SJSA1 (cell line): ENCODE measurements around the gene ACAT1. TPM values are rescaled to one million over a fixed set of nuclear protein-coding genes. Genes with fewer than 3 reads are reported as not detected.
"Not testable (repeated sequence)": the region's sequence is repeated elsewhere in the genome, so short reads cannot be mapped to it uniquely, and the experiment has no call there.

ENCODE experiments used
- DNase-seq, 2 experiments: peaks; one replicate each; pipeline ENCODE4 v3.0.0-alpha.2; 2015 to 2020; ENCODE audit warnings: low spot score in 2 of 2, low read depth in 1 of 2
- H3K27ac ChIP-seq: fragments of 250-450 bp; sonication (Bioruptor Pico); 2 replicates; pipeline ENCODE4 v1.5.1; 2020; ENCODE audit warnings: mild to moderate bottlenecking, moderate library complexity
- H3K27me3 ChIP-seq: fragments of 250-450 bp; sonication (Bioruptor Pico); replicated peaks from 2 replicates; pipeline ENCODE4 v1.5.1; 2020; ENCODE audit warnings: mild to moderate bottlenecking, moderate library complexity
- H3K36me3 ChIP-seq: fragments of 250-450 bp; sonication (Bioruptor Pico); 2 replicates; pipeline ENCODE4 v1.5.1; 2020; ENCODE audit warnings: mild to moderate bottlenecking
- H3K4me1 ChIP-seq: fragments of 250-450 bp; sonication (Bioruptor Pico); replicated peaks from 2 replicates; pipeline ENCODE4 v1.6.1; 2021; ENCODE audit warnings: mild to moderate bottlenecking
- H3K4me3 ChIP-seq: fragments of 250-450 bp; sonication (Bioruptor Pico); 2 replicates; pipeline ENCODE4 v1.5.1; 2020; ENCODE audit warnings: mild to moderate bottlenecking
- H3K9me3 ChIP-seq: fragments of 250-450 bp; sonication (Bioruptor Pico); replicated peaks from 2 replicates; pipeline ENCODE4 v1.5.1; 2020; ENCODE audit warnings: mild to moderate bottlenecking
- total RNA-seq: library from RNA; depleted of rRNA; stranded (reverse); fragments of >200 nt; shearing (Covaris generic); gene quantifications from 2 replicates; pipeline ENCODE4 v1.2.3, GENCODE V29; 2014; rRNA removed

The ACAT1 gene
- 73.9 and 125 TPM in 2 replicates for total RNA-seq

DNA sequence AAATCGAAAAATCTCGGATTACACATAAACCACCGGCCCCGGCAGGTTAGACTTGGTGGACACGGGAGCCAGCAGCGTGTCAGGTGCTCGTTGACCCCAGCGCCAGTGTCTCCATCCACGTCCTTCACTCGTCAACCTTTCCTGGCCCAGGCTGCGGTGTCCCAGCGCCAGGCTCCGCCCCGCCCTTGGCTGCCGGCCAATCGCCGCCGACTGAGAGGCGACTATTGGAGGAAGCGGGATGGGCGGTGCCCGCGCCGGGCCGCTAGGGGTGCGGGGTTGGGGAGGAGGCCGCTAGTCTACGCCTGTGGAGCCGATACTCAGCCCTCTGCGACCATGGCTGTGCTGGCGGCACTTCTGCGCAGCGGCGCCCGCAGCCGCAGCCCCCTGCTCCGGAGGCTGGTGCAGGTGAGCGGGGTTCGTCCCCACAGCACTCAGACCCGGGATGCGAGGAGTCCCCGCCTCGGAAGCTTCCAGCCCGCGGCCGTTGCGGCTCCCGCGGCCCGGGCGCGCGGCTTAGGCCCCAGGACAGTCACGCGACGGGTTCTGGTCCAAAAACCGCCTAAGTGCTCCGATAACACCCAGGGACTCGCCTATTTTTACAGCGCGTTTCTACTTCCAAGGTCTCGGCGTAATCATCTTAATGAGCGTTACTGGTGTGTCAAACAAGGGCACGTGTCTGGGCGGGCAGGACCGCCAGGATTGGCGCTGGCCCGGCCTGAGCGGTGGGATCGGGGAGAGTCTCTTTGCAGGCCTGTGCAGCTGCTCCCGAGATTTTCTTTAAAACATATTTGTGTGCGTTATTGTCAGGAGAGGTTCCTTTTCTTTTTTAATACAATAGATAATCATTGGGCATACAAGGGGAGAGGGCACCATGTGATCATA is at the start of gene ACAT1:
ACAT1 (plus strand) TSS at position 294 of the 882 bp plus-strand sequence; CDS start at position 334, 40 bp downstream.
- no peaks in the 10 kb centered on the region; the same call in 1 of the 2 replicates for H3K4me1 ChIP-seq
- peak; percentile 76 to 90 for DNase-seq
- no peaks in the 10 kb centered on the region for H3K9me3 ChIP-seq
- peak within 1 kb of the TSS; percentile 75 for H3K4me3 ChIP-seq
- H3K27ac ChIP-seq, result peak within 1 kb of the TSS; percentile 35
- no peaks in the 10 kb centered on the region for H3K36me3 ChIP-seq
- no peaks in the 10 kb centered on the region for H3K27me3 ChIP-seq

DNA sequence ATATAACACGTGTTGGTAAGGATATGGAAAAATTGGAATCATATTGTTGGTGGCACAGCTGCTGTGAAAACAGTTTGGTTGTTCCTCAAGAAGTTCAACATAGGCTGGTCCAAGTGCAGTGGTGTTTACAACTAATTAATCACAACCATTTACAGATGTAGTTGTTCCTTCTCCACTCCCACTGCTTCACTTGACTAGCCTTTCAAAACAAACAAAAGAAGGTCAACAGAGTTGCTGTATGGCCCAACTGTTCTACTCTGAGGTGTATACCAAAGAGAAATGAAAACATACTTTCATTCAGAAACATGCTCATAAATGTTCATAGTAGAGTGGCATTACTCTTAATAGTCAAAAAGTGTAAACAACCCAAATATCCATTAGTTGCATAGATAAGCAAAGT is 36.6 kb upstream of the ACAT1 start:
- DNase-seq, result no peak
- H3K4me1 ChIP-seq, result no peaks in the 10 kb centered on the region
- H3K27me3 ChIP-seq, result no peaks in the 10 kb centered on the region
- H3K4me3 ChIP-seq, result no peak overlapping the region
- no peak overlapping the region for H3K27ac ChIP-seq
- no peaks in the 10 kb centered on the region for H3K36me3 ChIP-seq
- H3K9me3 ChIP-seq, result no peaks in the 10 kb centered on the region

DNA sequence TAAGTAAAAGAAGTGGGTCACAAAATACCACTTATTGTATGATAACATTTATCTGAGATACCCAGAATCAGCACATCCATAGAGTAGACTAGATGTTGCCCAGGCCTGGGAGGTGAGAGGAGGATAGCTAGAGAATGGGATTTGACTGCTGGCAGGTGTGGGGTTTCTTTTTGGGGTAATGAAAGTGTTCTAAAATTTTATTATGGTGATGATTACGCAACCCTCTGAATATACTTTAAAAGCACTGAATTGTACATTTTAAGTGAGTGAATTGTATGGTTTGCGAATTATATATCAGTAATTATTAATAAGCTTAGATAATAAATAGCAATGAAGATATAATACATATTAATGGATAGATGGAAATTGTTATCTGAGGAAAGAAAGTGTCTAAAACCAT is 35.7 kb upstream of the ACAT1 start:
- H3K9me3 ChIP-seq, result no peaks in the 10 kb centered on the region
- no peaks in the 10 kb centered on the region for H3K27me3 ChIP-seq
- no peak overlapping the region for H3K4me3 ChIP-seq

DNA sequence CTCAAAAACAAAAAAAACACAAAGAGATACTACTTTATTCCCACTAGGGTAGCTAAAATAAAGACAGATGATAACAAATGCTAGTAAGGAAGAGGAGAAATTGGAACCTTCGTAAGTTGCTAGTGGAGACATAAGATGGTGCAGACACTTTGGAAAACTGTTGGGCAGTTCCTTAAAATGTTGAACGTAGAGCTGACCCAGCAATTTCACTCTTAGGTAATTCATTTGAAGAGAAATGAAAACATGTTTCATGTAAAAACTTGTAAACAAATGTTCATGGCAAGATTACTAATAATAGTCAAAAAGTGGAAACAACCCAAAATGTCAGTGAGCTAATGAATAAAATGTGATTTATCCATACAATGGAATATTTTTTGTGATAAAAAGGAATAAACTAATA is 29.2 kb upstream of the ACAT1 start:
- no peak overlapping the region for H3K4me3 ChIP-seq
- H3K36me3 ChIP-seq, result peaks cover 6% of the 10 kb centered on the region
- DNase-seq, result no peak
- no peaks in the 10 kb centered on the region for H3K27me3 ChIP-seq
- peaks cover 10% of the 10 kb centered on the region for H3K4me1 ChIP-seq
- H3K9me3 ChIP-seq, result no peaks in the 10 kb centered on the region
- H3K27ac ChIP-seq, result no peak overlapping the region

More for the DNA sequence above, 35.7 kb upstream of the ACAT1 start:
- no peaks in the 10 kb centered on the region for H3K36me3 ChIP-seq
- DNase-seq, result no peak
- H3K4me1 ChIP-seq, result no peaks in the 10 kb centered on the region
- no peak overlapping the region for H3K27ac ChIP-seq

DNA sequence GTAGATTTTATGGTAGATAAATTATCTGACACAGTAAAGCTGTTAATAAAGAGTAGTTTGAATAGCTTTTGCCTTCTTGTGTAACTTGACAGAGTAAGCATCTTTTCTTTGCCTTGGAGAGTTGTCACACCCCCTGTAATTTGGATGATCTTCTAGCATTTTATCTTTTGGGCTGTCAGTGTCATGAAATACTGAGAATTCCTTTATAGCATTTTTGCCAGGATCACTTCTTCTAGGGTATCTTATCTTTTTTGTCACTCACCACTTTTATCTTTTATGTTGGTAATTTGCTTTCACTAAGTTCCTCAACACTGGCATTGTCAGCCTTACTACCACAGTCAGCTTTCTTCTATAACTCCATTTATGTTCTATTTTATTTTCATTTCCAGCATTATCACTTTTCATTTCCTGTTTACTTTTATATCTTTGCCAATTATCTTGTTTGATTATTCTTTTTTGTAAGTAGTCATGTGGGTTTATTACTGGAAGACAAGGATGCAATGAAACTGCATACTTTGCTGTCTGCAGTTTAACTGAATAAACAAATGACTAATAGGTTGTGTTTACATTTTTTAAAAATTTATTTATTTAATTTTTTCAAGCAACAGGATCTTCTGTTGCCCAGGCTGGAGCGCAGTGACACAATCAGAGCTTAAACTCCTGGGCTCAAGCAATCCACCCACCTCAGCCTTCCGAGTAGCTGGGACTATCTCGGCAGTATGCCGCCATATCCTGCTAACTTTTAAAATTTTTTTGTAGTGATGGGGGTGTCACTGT is 28.1 kb upstream of the ACAT1 start:
- DNase-seq, result peak; percentile 45 to 61
- Histone ChIP-seq H3K27ac (peak overlapping the region; percentile 48), H3K9me3 (no peaks in the 10 kb centered on the region), H3K4me1 (peaks cover 10% of the 10 kb centered on the region), H3K36me3 (peaks cover 10% of the 10 kb centered on the region), H3K4me3 (no peak overlapping the region), H3K27me3 (no peaks in the 10 kb centered on the region)

DNA sequence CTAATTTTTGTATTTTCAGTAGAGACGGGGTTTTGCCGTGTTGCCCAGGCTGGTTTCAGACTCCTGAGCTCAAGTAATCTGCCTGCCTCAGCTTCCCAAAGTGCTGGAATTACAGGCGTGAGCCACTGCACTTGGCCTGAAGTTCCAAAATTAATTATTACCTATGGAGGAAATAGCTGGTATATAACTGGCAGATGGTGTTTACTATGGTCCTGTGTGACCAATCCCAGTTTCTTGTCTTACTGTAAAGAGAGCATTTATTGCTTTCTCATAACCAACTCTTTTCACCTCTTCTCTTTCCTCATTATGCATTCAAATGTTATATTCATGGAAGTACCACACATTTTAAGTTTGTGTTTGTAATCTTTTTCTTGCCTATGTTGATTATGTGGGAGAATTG is 24.2 kb upstream of the ACAT1 start:
- Histone ChIP-seq H3K4me3 (no peak overlapping the region), H3K27me3 (no peaks in the 10 kb centered on the region), H3K27ac (no peak overlapping the region), H3K9me3 (no peaks in the 10 kb centered on the region), H3K4me1 (peaks cover 10% of the 10 kb centered on the region), H3K36me3 (peaks cover 10% of the 10 kb centered on the region)
- no peak for DNase-seq

DNA sequence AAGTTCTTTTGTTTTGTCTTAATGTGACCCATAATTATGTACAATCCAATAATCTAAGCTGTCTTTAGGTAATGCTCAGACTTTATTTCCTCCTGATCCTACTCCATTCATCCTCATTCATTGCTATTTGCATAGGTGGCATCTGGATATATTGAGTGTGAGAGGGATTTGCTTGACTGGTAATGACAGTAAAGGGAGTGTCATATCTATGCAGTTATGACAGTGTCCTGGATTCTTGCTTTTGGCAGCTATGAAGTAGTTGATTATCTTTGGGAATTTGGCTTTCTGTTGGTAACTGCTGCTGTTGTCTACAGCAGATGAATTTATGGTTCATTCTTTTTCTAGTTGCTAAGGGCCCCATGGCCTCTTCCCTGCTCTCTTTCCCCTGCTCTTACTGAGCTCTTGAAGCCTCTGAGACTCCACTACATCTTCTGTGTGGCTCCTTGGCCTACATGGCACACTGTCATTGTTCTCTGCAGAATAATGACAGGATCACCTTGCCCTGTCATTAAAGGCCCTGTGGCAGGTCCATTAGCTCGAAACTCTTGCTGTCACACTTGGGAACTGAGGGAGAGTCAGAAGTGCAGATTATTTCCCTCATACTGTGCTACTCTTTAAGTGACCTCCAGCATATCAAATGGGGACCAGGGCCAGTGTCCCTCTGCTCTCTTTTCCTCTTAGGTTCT is 20.1 kb upstream of the ACAT1 start:
- H3K27ac ChIP-seq, result no peak overlapping the region
- H3K4me1 ChIP-seq, result no peaks in the 10 kb centered on the region
- H3K4me3 ChIP-seq, result no peak overlapping the region

DNA sequence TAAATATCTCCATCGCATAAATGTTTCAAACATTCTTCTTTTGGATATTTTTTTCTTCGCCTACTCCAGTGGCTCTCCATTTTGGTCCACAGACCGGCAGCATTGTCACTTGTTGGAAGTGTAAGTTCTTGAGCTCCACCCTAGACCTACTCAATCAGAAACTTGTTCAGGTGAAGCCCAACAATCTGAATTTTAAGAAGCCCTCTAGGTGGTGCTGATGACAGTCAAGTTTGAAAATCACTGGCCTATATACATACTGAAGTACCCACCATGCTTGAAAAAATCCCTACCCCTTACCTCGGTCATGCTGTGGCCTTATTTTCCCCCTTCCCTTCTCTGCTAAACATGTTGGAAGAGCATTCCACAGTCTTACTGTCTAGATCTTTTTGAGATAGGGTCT is 10.2 kb upstream of the ACAT1 start:
- H3K4me1 ChIP-seq, result no peaks in the 10 kb centered on the region
- H3K36me3 ChIP-seq, result no peaks in the 10 kb centered on the region
- H3K27me3 ChIP-seq, result no peaks in the 10 kb centered on the region

More for the DNA sequence above, 20.1 kb upstream of the ACAT1 start:
- no peaks in the 10 kb centered on the region for H3K27me3 ChIP-seq
- no peaks in the 10 kb centered on the region for H3K9me3 ChIP-seq
- no peak for DNase-seq
- peaks cover 4% of the 10 kb centered on the region; the same call in 1 of the 2 replicates for H3K36me3 ChIP-seq

DNA sequence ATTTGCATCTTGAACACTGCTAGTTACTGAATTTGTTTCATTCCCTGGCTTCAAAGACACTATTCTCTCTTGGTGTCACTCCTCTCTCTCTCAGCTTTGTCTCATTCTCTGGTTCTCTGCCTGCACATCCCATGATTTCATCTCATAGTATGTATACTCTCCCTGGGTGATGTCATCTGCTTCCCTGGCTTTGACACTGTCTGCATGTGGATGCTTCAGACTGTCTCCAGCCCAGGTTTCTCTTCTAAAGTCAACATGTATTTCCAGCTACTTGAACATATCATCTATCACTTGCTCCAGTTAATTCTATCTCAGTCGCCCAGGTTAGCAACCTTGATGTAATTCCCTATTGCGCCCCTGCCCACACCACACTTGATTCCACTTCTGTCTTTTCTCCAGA is 9.3 kb upstream of the ACAT1 start:
- DNase-seq, result no peak
- no peaks in the 10 kb centered on the region for H3K27me3 ChIP-seq
- H3K9me3 ChIP-seq, result no peaks in the 10 kb centered on the region
- H3K27ac ChIP-seq, result no peak overlapping the region
- no peaks in the 10 kb centered on the region for H3K36me3 ChIP-seq
- H3K4me3 ChIP-seq, result no peak overlapping the region
- H3K4me1 ChIP-seq, result no peaks in the 10 kb centered on the region

More for the DNA sequence above, 10.2 kb upstream of the ACAT1 start:
- Histone ChIP-seq H3K9me3 (no peaks in the 10 kb centered on the region), H3K4me3 (no peak overlapping the region), H3K27ac (no peak overlapping the region)
- no peak for DNase-seq

DNA sequence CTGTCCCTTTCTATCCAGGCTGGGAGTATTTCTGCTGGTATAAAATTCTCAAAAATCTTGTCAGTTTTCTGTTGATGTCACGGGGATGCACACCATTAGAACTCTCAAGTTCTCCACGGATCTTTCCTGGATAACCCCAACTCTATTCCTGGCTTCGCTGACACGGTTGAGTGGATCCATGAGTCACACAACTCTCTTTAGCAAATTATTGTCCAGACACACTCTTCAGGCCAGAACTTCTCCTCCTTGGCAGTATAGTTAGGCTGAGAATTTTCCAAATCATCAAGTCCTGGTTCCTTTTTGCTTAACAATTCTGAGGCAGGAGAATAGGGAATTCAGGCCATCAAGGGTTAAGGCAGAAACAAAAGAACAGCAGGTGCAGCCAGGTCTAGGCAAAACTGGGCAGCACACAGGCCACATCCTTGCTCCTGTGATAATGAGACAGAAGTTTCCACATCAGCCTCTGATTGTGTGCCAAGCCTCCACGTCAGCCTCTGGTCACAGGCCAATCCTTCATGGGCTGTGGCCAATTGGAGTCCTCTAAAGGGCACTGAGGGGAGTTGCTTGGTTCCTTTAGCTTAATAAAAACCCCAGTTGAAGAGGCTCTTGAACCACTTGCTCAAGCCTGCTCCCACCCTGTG is 5.7 kb upstream of the ACAT1 start:
- no peak overlapping the region for H3K27ac ChIP-seq
- H3K4me1 ChIP-seq, result no peaks in the 10 kb centered on the region
- H3K27me3 ChIP-seq, result no peaks in the 10 kb centered on the region
- DNase-seq, result no peak
- no peaks in the 10 kb centered on the region for H3K36me3 ChIP-seq
- no peak overlapping the region for H3K4me3 ChIP-seq
- no peaks in the 10 kb centered on the region for H3K9me3 ChIP-seq

DNA sequence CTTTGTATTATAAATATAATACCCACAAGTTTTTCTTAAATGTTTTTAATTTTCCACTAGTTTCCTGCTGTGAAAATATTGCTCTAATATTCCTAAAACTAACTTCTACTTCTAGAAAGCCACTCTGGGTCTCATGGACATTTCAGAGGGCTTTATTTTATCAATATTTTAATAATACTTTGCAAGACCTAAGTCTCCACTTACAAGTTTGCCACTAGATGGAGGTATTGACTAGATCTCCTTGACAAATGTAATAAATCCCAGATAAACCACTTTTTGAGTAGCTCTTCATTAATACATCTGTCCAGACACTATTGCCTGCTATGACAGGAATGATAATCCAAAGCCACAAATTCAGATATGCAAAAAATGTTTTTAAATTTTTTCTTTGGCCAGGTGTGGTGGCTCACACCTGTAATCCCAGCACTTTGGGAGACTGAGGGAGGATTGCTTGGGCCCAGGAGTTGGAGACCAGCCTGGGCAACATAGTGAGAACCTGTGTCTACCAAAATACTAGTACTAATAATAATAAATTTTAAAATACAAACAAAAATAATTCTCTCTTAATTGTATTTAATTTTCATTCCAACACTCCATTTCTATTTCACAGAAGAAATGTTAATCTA is 3.5 kb upstream of the ACAT1 start:
- Histone ChIP-seq H3K4me1 (no peaks in the 10 kb centered on the region; the same call in 1 of the 2 replicates), H3K4me3 (no peak overlapping the region), H3K27me3 (no peaks in the 10 kb centered on the region), H3K9me3 (no peaks in the 10 kb centered on the region), H3K36me3 (no peaks in the 10 kb centered on the region), H3K27ac (no peak overlapping the region)
- peak in 1 of 2 experiments; percentile 5 for DNase-seq

DNA sequence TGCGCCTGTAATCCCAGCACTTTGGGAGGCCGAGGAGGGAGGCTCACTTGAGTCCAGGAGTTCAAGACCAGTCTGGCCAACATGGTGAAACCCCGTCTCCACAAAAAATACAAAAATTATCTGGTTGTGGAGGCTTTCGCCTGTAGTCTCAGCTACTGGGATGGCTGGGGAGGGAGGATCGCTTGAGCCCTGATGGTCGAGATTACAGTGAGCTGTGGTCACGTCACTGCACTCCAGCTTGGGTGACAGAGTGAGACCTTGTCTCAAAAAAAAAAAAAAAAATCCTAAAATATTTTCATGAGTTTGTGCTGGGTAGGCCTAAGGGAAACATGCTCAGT is 462 bp upstream of the ACAT1 start:
- not testable (repeated sequence) for H3K27ac ChIP-seq, H3K9me3 ChIP-seq, H3K27me3 ChIP-seq

DNA sequence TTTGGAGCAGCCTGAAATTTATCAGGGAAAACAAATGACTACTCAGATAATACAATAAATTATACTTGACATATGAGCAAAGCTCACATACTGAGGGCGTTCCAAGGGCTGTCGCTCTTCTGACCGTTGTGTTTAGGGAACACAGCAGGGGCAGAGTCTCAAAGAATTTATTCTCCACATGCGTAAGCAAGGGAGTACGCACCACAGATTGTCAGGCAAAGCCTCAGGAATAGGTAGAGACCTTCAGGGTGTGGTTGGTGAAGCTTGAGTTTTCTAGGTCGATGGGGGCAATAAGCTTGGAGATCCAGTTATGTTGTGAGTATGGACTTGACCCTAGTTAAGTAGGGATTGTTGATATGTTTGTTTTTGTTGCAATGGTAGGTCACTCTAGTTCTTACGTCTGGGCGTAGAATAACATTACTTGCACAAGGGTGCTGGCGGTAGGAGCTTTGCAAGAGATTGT is 830 bp downstream of the ACAT1 start:
- H3K27ac ChIP-seq, result no peak overlapping the region
- DNase-seq, result no peak
- no peaks in the 10 kb centered on the region for H3K9me3 ChIP-seq
- H3K4me3 ChIP-seq, result peak overlapping the region; percentile 75
- H3K27me3 ChIP-seq, result no peaks in the 10 kb centered on the region
- no peaks in the 10 kb centered on the region for H3K36me3 ChIP-seq
- no peaks in the 10 kb centered on the region; the same call in 1 of the 2 replicates for H3K4me1 ChIP-seq

More for the DNA sequence above, 462 bp upstream of the ACAT1 start:
- not testable (repeated sequence) for H3K4me1 ChIP-seq, DNase-seq, H3K36me3 ChIP-seq
- peak overlapping the region; percentile 75 for H3K4me3 ChIP-seq
